ENCODE data around the gene PPAN. TPM values are rescaled to one million over a fixed set of nuclear protein-coding genes. Genes with fewer than 3 reads are reported as not detected.

Gene PPAN
- total RNA-seq, 2 experiments from 2014 or later: 99.2 to 107 TPM

DNA sequence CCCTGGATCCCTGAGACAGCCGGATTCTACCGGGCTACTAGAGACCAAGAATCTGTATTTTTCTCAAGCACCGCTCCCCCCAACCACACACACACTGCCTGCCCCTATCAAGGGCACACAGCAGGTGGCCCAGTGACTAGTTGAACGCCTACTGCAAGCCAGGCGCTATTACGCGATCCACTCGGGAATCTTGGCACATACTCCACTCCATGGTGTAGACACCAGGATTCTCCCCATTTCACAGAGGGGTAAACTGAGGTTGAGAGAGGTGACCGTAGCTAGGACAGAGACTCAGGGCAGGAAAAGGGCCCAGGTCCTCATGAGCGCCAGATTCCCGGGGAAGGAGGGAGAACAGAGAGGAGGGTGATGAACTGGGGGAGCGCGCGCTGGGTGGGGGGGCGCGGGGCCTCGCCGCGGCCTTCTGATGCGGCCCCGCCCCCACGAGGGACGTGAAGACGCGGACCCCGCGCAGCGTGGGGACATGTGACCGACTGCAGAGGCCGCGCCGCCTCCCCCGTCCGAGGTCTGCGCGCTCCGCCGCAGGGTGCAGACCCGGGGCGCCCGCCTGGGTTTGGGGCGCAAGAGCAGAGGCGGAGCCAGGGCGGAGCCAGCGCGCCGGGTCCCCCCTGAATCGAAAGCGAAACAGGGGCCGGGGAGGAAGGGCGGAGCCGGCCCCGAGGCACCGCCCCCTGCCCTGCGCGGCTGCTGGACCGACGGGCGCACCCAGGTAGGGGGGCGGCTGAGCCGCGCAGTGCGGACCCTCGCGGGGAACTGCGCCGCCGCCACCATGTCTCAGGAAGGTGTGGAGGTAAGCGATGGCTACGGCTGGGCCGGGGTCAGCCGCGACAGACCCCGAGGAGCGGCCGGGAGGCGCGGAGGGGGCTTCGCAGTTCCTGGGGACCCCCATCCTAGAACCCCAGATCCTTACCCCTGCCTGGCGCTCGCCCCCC lies 20.2 kb upstream of the PPAN start, which contains the start of gene SHFL:
SHFL (plus strand) TSS at position 677 of the 950 bp plus-strand sequence; CDS start at position 788, 111 bp downstream.
- CTCF ChIA-PET: no interaction called here

GRCh38 chr19:10086591-10087192 lies 19.5 kb upstream of the PPAN start:
- POLR2A ChIA-PET: no interaction called here

More for the DNA sequence above, 20.2 kb upstream of the PPAN start, which contains the start of gene SHFL:
- Mint-ChIP-seq H3K4me3 (peak within 1 kb of the TSS; percentile 83), H3K36me3 (peaks cover 13% of the 10 kb centered on the region), H3K9me3 (no peaks in the 10 kb centered on the region), H3K27ac (peak within 1 kb of the TSS; percentile 77), H3K4me1 (ENCODE audit: low read depth) (peaks cover 12% of the 10 kb centered on the region), H3K27me3 (no peaks in the 10 kb centered on the region)
- POLR2A ChIA-PET: no interaction called here
- DNase-seq: peak; percentile 89
- intact Hi-C loops (cut with micrococcal nuclease): no loop called here

DNA sequence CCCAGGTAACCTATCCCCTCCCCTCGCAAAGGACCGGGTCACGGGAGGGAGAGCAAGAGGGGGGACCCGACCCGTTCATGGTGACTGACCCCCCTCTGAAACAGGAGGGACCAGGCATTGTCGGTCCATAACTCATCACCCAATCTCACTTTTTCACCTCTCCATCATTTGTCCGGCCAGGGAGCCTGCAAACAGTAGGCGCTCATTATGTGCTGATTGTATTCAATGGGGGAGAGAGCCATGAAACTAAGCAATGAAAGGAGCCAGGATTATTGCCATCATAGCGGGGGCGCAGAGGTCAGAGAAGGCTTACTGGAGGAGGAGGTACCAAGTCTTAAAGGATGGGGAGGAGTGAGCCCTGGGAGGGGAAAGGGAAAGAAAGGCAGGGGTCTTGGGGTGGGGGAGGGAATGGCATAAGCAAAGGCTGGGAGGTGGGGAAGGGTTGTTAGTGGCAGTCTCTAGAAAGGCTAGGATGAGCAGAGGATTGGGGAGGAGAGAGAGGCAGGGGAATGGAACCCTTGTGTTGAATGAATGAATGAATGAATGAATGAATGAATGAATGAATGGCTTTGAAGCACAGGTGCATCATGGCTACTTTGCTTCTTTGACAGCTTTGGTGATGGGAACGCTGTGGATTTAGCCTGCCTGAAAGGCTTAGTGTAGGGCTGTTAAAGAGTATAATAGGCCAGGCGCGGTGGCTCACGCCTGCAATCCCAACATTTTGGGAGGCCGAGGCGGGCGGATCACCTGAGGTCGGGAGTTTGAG lies 18.7 kb upstream of the PPAN start:
- no peak for DNase-seq
- H3K27ac Mint-ChIP-seq: peak overlapping the region; percentile 76
- no peaks in the 10 kb centered on the region for H3K9me3 Mint-ChIP-seq
- no peaks in the 10 kb centered on the region for H3K27me3 Mint-ChIP-seq
- intact Hi-C loops (cut with micrococcal nuclease): no loop called here
- ChIA-PET POLR2A (interaction anchor here (0.7 kb wide), 1 partner anchor 30 kb away, joined by 4 read pairs; no protein-coding TSS in a partner anchor), CTCF (no interaction called here)
- H3K4me3 Mint-ChIP-seq: peak overlapping the region; percentile 83
- H3K36me3 Mint-ChIP-seq: peaks cover 21% of the 10 kb centered on the region
- peaks cover 18% of the 10 kb centered on the region for H3K4me1 Mint-ChIP-seq (ENCODE audit: low read depth)

More at GRCh38 chr19:10086591-10087192, 19.5 kb upstream of the PPAN start:
- CTCF ChIA-PET: no interaction called here
- peak overlapping the region; percentile 83 for H3K4me3 Mint-ChIP-seq
- intact Hi-C loops (cut with micrococcal nuclease): no loop called here
- no peaks in the 10 kb centered on the region for H3K27me3 Mint-ChIP-seq
- H3K36me3 Mint-ChIP-seq: peaks cover 16% of the 10 kb centered on the region
- no peaks in the 10 kb centered on the region for H3K9me3 Mint-ChIP-seq
- peak overlapping the region; percentile 76 for H3K27ac Mint-ChIP-seq
- peak; percentile 58 for DNase-seq
- peaks cover 14% of the 10 kb centered on the region for H3K4me1 Mint-ChIP-seq (ENCODE audit: low read depth)

GRCh38 chr19:10088949-10089554 lies 17.1 kb upstream of the PPAN start:
- H3K4me3 Mint-ChIP-seq: no peak overlapping the region
- POLR2A ChIA-PET: no interaction called here
- peaks cover 18% of the 10 kb centered on the region for H3K4me1 Mint-ChIP-seq (ENCODE audit: low read depth)
- peaks cover 33% of the 10 kb centered on the region for H3K36me3 Mint-ChIP-seq
- intact Hi-C loops (cut with micrococcal nuclease): no loop called here
- DNase-seq: no peak
- H3K27me3 Mint-ChIP-seq: no peaks in the 10 kb centered on the region
- H3K27ac Mint-ChIP-seq: no peak overlapping the region
- CTCF ChIA-PET: no interaction called here
- no peaks in the 10 kb centered on the region for H3K9me3 Mint-ChIP-seq

- H3K4me3 Mint-ChIP-seq: no peak overlapping the region
- H3K9me3 Mint-ChIP-seq: no peaks in the 10 kb centered on the region
- CTCF ChIA-PET: interaction anchor here (1.0 kb wide), 1 partner anchor 9 kb away, joined by 4 read pairs; no protein-coding TSS in a partner anchor
- peaks cover 37% of the 10 kb centered on the region for H3K36me3 Mint-ChIP-seq
- POLR2A ChIA-PET: interaction anchor here (0.9 to 1.2 kb wide), 2 partner anchors 16 to 24 kb away, joined by 3 read pairs; partner anchors contain the start of gene PPAN
- H3K4me1 Mint-ChIP-seq (ENCODE audit: low read depth): peaks cover 18% of the 10 kb centered on the region
- H3K27ac Mint-ChIP-seq: peak overlapping the region; percentile 38
- intact Hi-C loops (cut with micrococcal nuclease): no loop called here
- H3K27me3 Mint-ChIP-seq: no peaks in the 10 kb centered on the region
- DNase-seq: no peak
Observed at GRCh38 chr19:10089801-10090375, 16.3 kb upstream of the PPAN start.

DNA sequence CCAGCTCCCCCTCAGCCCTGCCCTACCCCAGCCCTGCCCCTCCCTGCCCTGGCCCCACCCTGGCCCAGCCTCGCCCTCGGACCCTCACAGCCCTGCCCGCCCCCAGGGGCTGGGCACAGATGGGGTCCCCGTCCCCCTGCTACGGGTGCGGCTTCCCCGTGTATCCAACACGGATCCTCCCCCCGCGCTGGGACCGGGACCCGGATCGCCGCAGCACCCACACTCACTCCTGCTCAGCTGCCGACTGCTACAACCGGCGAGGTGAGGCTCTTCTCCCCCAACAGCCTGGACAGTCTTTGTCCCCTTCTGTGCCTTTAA lies 14.8 kb upstream of the PPAN start:
- ChIA-PET CTCF (no interaction called here), POLR2A (interaction anchor here (0.8 kb wide), 1 partner anchor 20 kb away, joined by 3 read pairs; the partner anchor contains the start of gene P2RY11)

DNA sequence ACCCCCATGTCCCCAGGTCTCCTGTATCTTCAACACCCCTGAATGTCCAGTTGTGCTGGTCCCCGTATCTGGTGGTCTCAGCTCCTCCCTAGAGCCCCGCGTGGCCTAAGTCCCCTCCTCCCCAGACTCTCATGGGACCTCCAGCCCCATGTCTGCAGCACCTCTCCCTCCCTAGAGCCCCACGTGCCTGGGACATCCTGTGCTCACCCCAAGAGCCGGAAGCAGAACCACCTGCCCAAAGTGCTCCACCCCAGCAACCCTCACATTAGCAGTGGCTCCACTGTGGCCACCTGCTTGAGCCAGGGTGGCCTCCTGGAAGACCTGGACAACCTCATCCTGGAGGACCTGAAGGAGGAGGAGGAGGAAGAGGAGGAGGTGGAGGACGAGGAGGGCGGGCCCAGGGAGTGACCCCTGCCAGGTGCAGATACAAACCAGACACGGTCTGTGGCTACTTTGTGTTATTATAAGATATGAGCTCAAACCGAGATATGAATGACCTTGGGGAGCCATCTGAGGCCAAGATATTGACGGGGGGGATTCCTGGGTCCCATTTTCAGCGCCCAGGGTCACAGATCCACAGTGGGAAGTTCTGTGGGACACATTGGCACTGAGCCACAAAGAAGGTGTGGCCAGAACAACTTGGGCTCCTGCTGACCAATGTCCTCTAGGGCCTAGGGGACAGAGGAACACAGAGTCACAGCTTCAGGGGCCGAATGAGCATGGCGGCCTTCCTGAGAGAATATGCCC lies 14.1 kb upstream of the PPAN start:
- Mint-ChIP-seq H3K4me3 (no peak overlapping the region), H3K9me3 (no peaks in the 10 kb centered on the region), H3K27me3 (no peaks in the 10 kb centered on the region), H3K27ac (no peak overlapping the region), H3K36me3 (peaks cover 36% of the 10 kb centered on the region), H3K4me1 (ENCODE audit: low read depth) (peaks cover 21% of the 10 kb centered on the region)
- intact Hi-C loops (cut with micrococcal nuclease): no loop called here
- CTCF ChIA-PET: no interaction called here
- POLR2A ChIA-PET: no interaction called here
- DNase-seq: no peak

More for the DNA sequence above, 14.8 kb upstream of the PPAN start:
- Mint-ChIP-seq H3K9me3 (no peaks in the 10 kb centered on the region), H3K36me3 (peaks cover 37% of the 10 kb centered on the region), H3K4me1 (ENCODE audit: low read depth) (peaks cover 19% of the 10 kb centered on the region), H3K27ac (no peak overlapping the region), H3K27me3 (no peaks in the 10 kb centered on the region), H3K4me3 (no peak overlapping the region)
- no peak for DNase-seq
- intact Hi-C loops (cut with micrococcal nuclease): no loop called here

DNA sequence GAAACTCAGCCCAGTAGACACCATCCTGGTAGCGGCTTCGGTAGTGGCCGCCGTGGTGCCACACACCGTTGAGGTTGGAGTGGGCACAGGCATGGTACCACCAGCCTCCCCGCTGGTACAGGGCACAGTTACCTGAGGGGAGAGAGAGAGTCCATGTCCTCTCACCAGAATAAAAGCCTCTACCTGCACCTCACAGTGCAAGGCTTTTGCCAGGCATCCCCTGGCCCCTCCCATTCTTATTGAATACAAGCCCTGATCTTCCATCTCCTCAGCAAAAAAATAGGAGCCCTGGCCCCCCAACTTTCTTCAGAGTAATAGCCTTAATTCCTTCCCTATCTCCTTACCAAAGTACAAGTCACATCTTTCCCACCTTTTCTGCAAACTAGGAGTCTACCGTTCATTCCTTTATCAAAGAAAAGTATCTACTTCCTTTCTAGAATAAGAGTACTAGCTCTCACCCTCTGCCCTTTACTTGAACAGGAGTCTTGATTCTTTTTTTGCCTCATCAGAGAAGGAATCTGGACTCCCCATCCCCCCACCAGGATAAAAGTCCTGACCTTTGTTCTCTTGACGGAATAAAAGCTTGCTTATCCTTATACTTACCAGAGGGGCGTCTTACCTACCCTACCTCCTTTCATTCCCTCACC lies 13.4 kb upstream of the PPAN start:
- Mint-ChIP-seq H3K36me3 (peaks cover 30% of the 10 kb centered on the region), H3K4me3 (no peak overlapping the region), H3K27ac (no peak overlapping the region), H3K27me3 (no peaks in the 10 kb centered on the region), H3K4me1 (ENCODE audit: low read depth) (peaks cover 15% of the 10 kb centered on the region), H3K9me3 (no peaks in the 10 kb centered on the region)
- ChIA-PET CTCF (no interaction called here), POLR2A (no interaction called here)
- intact Hi-C loops (cut with micrococcal nuclease): no loop called here
- no peak for DNase-seq

- Mint-ChIP-seq H3K27me3 (no peaks in the 10 kb centered on the region), H3K9me3 (no peaks in the 10 kb centered on the region), H3K27ac (no peak overlapping the region), H3K36me3 (peaks cover 30% of the 10 kb centered on the region), H3K4me1 (ENCODE audit: low read depth) (peaks cover 19% of the 10 kb centered on the region), H3K4me3 (no peak overlapping the region)
- ChIA-PET CTCF (interaction anchor here (0.7 kb wide), 1 partner anchor 9 kb away, joined by 3 read pairs; no protein-coding TSS in a partner anchor), POLR2A (no interaction called here)
- no peak for DNase-seq
- intact Hi-C loops (cut with micrococcal nuclease): no loop called here
Observed at GRCh38 chr19:10093295-10094186, 12.6 kb upstream of the PPAN start.

- Mint-ChIP-seq H3K27ac (peak overlapping the region; percentile 23), H3K4me1 (ENCODE audit: low read depth) (peaks cover 31% of the 10 kb centered on the region), H3K27me3 (no peaks in the 10 kb centered on the region), H3K36me3 (peaks cover 26% of the 10 kb centered on the region), H3K9me3 (no peaks in the 10 kb centered on the region), H3K4me3 (no peak overlapping the region)
- intact Hi-C loops (cut with micrococcal nuclease): no loop called here
- ChIA-PET CTCF (interaction anchor here (1.1 to 5.4 kb wide), 9 partner anchors 9 to 164 kb away, joined by 3 to 96 read pairs (median 7); partner anchors contain the start of genes P2RY11 and PPAN), POLR2A (interaction anchor here (0.8 to 5.7 kb wide), 5 partner anchors 10 to 99 kb away, joined by 4 to 75 read pairs (median 14); partner anchors contain the start of genes DNMT1, P2RY11 and PPAN)
- DNase-seq: no peak
Observed at GRCh38 chr19:10095622-10095947, 10.6 kb upstream of the PPAN start.
